Fibroblast of skin of left biceps (primary cell): Measurements from ENCODE around the gene CTDSPL.

Experiments used
- DNase-seq, 2 experiments: peaks; one replicate each; pipeline ENCODE4 v3.0.0-alpha.2; 2013; ENCODE audit warnings: low read depth in 2 of 2

The CTDSPL gene

GRCh38 chr3:37943631-37944314, 82.1 kb downstream of the CTDSPL start:
- DNase-seq: no peak

GRCh38 chr3:37944391-37944842, 82.7 kb downstream of the CTDSPL start:
- DNase-seq: no peak

GRCh38 chr3:37945156-37945806, 83.6 kb downstream of the CTDSPL start:
- no peak for DNase-seq

GRCh38 chr3:37945807-37946530, 84.3 kb downstream of the CTDSPL start:
- DNase-seq: no peak

- DNase-seq: no peak
Observed at GRCh38 chr3:37946531-37946889, 84.8 kb downstream of the CTDSPL start.

- no peak for DNase-seq
Observed at GRCh38 chr3:37949866-37950265, 88.2 kb downstream of the CTDSPL start.

- DNase-seq: no peak
Observed at GRCh38 chr3:37952564-37952963, 90.9 kb downstream of the CTDSPL start.

GRCh38 chr3:37953226-37953625, 91.5 kb downstream of the CTDSPL start:
- DNase-seq: no peak

- DNase-seq: no peak
Observed at GRCh38 chr3:37953707-37954394, 92.2 kb downstream of the CTDSPL start.

- no peak for DNase-seq
Observed at GRCh38 chr3:37954881-37955280, 93.2 kb downstream of the CTDSPL start.

GRCh38 chr3:37955918-37956707, 94.4 kb downstream of the CTDSPL start:
- no peak for DNase-seq

- DNase-seq: no peak
Observed at GRCh38 chr3:37956723-37957538, 95.3 kb downstream of the CTDSPL start.

- DNase-seq: no peak
Observed at GRCh38 chr3:37957539-37957936, 95.9 kb downstream of the CTDSPL start.

GRCh38 chr3:37961622-37962431, 100.1 kb downstream of the CTDSPL start:
- no peak for DNase-seq

- peak in 1 of 2 experiments; percentile 12 for DNase-seq
Observed at GRCh38 chr3:37963016-37963415, 101.3 kb downstream of the CTDSPL start.

GRCh38 chr3:37963635-37964034, 102.0 kb downstream of the CTDSPL start:
- no peak for DNase-seq

- no peak for DNase-seq
Observed at GRCh38 chr3:37964146-37964545, 102.5 kb downstream of the CTDSPL start.

- DNase-seq: no peak
Observed at GRCh38 chr3:37964716-37965115, 103.0 kb downstream of the CTDSPL start.

GRCh38 chr3:37967260-37967881, 105.7 kb downstream of the CTDSPL start:
- DNase-seq: peak; percentile 14 to 18
